Upper lobe of right lung (tissue), 1 donor: ENCODE measurements around the gene IMPG1. TPM values are rescaled to one million over a fixed set of nuclear protein-coding genes. Genes with fewer than 3 reads are reported as not detected.

ENCODE experiments used
- ATAC-seq: fragments of 200-7000 bp; cut with Tn5 transposase; one replicate; pipeline ENCODE4 v1.9.1; 2020; ENCODE audit warnings: mild to moderate bottlenecking, moderate library complexity
- DNase-seq: peaks from one replicate; pipeline ENCODE4 v3.0.0-alpha.2; 2020
- H3K27ac ChIP-seq: fragments of 200-600 bp; one replicate; pipeline ENCODE4 v1.8.0; 2022
- H3K27me3 ChIP-seq: fragments of 200-600 bp; one replicate; pipeline ENCODE4 v1.8.0; 2022; ENCODE audit warnings: mild to moderate bottlenecking
- H3K36me3 ChIP-seq: fragments of 200-600 bp; one replicate; pipeline ENCODE4 v1.8.0; 2022
- H3K4me1 ChIP-seq: fragments of 200-600 bp; one replicate; pipeline ENCODE4 v1.8.0; 2022
- H3K4me3 ChIP-seq: fragments of 200-600 bp; one replicate; pipeline ENCODE4 v1.8.0; 2022; ENCODE audit warnings: mild to moderate bottlenecking
- H3K9me3 ChIP-seq: fragments of 200-600 bp; one replicate; pipeline ENCODE4 v1.8.0; 2022
- CTCF ChIP-seq: fragments of 200-600 bp; IDR thresholded peaks from one replicate; pipeline ENCODE4 v1.8.0; 2022; ENCODE audit warnings: antibody characterized with exemption
- intact Hi-C: fragments of 100-400 bp; cut with DNase I; formaldehyde crosslinking; loops from one replicate; pipeline ENCODE4 v1.11.0; 2022
- total RNA-seq: library from RNA; stranded (reverse); fragmentation: NEBNext Ultra II Directional; extraction: Animal tissue kit (Norgen Biotek cat#: 25700); gene quantifications from one replicate; pipeline ENCODE4 v1.2.1, GENCODE V29; 2021
- donor health status: DM: no; HTN: yes; CAD: no; lungs with severe emphysema.

The IMPG1 gene
- total RNA-seq, 1 donor from 2014 or later, result not detected

- Histone ChIP-seq H3K36me3 (no peaks in the 10 kb centered on the region), H3K27me3 (peaks cover 7% of the 10 kb centered on the region), H3K4me1 (peaks cover 10% of the 10 kb centered on the region), H3K27ac (no peak overlapping the region), H3K4me3 (no peak overlapping the region), H3K9me3 (no peaks in the 10 kb centered on the region)
- no peak for TF ChIP-seq CTCF
- no peak for DNase-seq
- no peak for ATAC-seq
- intact Hi-C loops, result no loop called here
Measured at GRCh38 chr6:75937846-75938245, 134.6 kb downstream of the IMPG1 start.

GRCh38 chr6:75936682-75937081, 135.8 kb downstream of the IMPG1 start:
- H3K4me3 ChIP-seq, result no peak overlapping the region
- no peak for TF ChIP-seq CTCF
- ATAC-seq (no peak), DNase-seq (no peak)
- peaks cover 7% of the 10 kb centered on the region for H3K27me3 ChIP-seq
- peaks cover 10% of the 10 kb centered on the region for H3K4me1 ChIP-seq
- H3K36me3 ChIP-seq, result no peaks in the 10 kb centered on the region
- no peaks in the 10 kb centered on the region for H3K9me3 ChIP-seq
- H3K27ac ChIP-seq, result no peak overlapping the region
- intact Hi-C loops, result no loop called here

GRCh38 chr6:75935473-75935793, 137.0 kb downstream of the IMPG1 start:
- TF ChIP-seq CTCF, result no peak
- Histone ChIP-seq H3K27me3 (peaks cover 7% of the 10 kb centered on the region), H3K9me3 (no peaks in the 10 kb centered on the region), H3K4me1 (peaks cover 10% of the 10 kb centered on the region), H3K27ac (no peak overlapping the region), H3K4me3 (peak overlapping the region; percentile 38), H3K36me3 (no peaks in the 10 kb centered on the region)
- DNase-seq (no peak), ATAC-seq (no peak)
- intact Hi-C loops, result no loop called here

GRCh38 chr6:75934643-75935472, 137.6 kb downstream of the IMPG1 start:
- Histone ChIP-seq H3K4me3 (peak overlapping the region; percentile 38), H3K36me3 (no peaks in the 10 kb centered on the region), H3K4me1 (peaks cover 10% of the 10 kb centered on the region), H3K27me3 (peaks cover 7% of the 10 kb centered on the region), H3K9me3 (no peaks in the 10 kb centered on the region), H3K27ac (no peak overlapping the region)
- ATAC-seq, result peak; percentile 87
- intact Hi-C loops, result no loop called here
- TF ChIP-seq CTCF, result peak; percentile 70
- no peak for DNase-seq

GRCh38 chr6:75933387-75933975, 139.0 kb downstream of the IMPG1 start:
- intact Hi-C loops, result no loop called here
- ATAC-seq (peak; percentile 56), DNase-seq (no peak)

More at GRCh38 chr6:75933387-75933975, 139.0 kb downstream of the IMPG1 start:
- no peak for TF ChIP-seq CTCF
- Histone ChIP-seq H3K4me3 (no peak overlapping the region), H3K36me3 (no peaks in the 10 kb centered on the region), H3K27ac (no peak overlapping the region), H3K4me1 (peaks cover 10% of the 10 kb centered on the region), H3K9me3 (no peaks in the 10 kb centered on the region), H3K27me3 (peaks cover 7% of the 10 kb centered on the region)
